K562 (cell line): ENCODE results near the gene NIPBL. TPM values are rescaled to one million over a fixed set of nuclear protein-coding genes. Genes with fewer than 3 reads are reported as not detected.

Experiments
- ATAC-seq: fragments of 200-7000 bp; cut with Tn5 transposase; 3 replicates; pipeline ENCODE4 v1.9.1; 2020; ENCODE audit warnings: moderate library complexity
- BruUV-seq: library from RNA; stranded (reverse); fragments of 400-500 nt; replicated peaks from 2 replicates; lab custom pipeline; 2021; lab: Mats Ljungman, UMichigan
- CTCF ChIA-PET: fragments of 300-600 bp; formaldehyde crosslinking; extraction: SDS; loops from one replicate; lab custom pipeline; 2021; ENCODE audit warnings: low intra/inter-chr PET ratio; lab: Yijun Ruan, JAX
- POLR2A ChIA-PET: fragments of 300-600, 350-650 bp; sonication (Branson Sonifier 250); formaldehyde crosslinking; extraction: SDS; loops from one replicate; lab custom pipeline; 2021; ENCODE audit warnings: antibody characterized with exemption, inconsistent platforms; lab: Yijun Ruan, JAX
- DNase-seq, 4 experiments: peaks; one replicate each; pipeline versions ENCODE4 v3.0.0 to v3.0.0-alpha.2; 2011 to 2018; ENCODE audit warnings: low spot score in 3 of 4, mixed read lengths in 3 of 4; ENCODE audit errors: extremely low read depth in 1 of 4
- FAIRE-seq: peaks from 2 replicates; lab custom pipeline; 2011; peaks lifted over from hg19 to GRCh38; lab: Jason Lieb, UNC
- H2AFZ ChIP-seq: 2 replicates; pipeline ENCODE4 v1.6.0; 2011; ENCODE audit warnings: low read depth, low read length, control low read depth, inconsistent platforms
- H3K27ac ChIP-seq: fragments of 200-600 bp; 3 replicates; pipeline ENCODE4 v1.8.0; 2011; ENCODE audit warnings: low read depth, mild to moderate bottlenecking, control low read depth, inconsistent platforms, low read length, moderate library complexity, mixed read lengths; ENCODE audit errors: extremely low read depth
- H3K27me3 ChIP-seq, 2 experiments: fragments of 300-600 bp in 1 of 2; 2 replicates in 1 of 2; 3 replicates in 1 of 2; pipeline versions ENCODE4 v1.6.0 to v1.8.0; 2011; ENCODE audit warnings: inconsistent platforms in 2 of 2, low read length in 2 of 2, mild to moderate bottlenecking in 1 of 2, mixed read lengths in 1 of 2, moderate library complexity in 1 of 2; ENCODE audit not compliant: control insufficient read depth in 2 of 2, insufficient read depth in 2 of 2
- H3K36me3 ChIP-seq: fragments of 300-600 bp; 3 replicates; pipeline ENCODE4 v1.8.0; 2011; ENCODE audit warnings: mild to moderate bottlenecking, low read length, inconsistent platforms; ENCODE audit not compliant: control insufficient read depth, insufficient read depth
- H3K4me1 ChIP-seq, 2 experiments: fragments of 200-600 bp in 1 of 2; replicated peaks in 1 of 2; 2 replicates in 1 of 2; 3 replicates in 1 of 2; pipeline versions ENCODE4 v1.5.1 to v1.8.0; 2011; ENCODE audit warnings: inconsistent platforms in 2 of 2, low read length in 2 of 2, mild to moderate bottlenecking in 1 of 2, mixed read lengths in 1 of 2, moderate library complexity in 1 of 2; ENCODE audit not compliant: control insufficient read depth in 2 of 2, insufficient read depth in 2 of 2
- H3K4me2 ChIP-seq: 2 replicates; pipeline ENCODE4 v1.6.1; 2011; ENCODE audit warnings: low read length, control low read depth, inconsistent platforms, mixed read lengths; ENCODE audit not compliant: insufficient read depth
- H3K4me3 ChIP-seq: fragments of 200-600 bp; sonication (generic), shearing (Covaris generic); 2 replicates; pipeline ENCODE4 v1.5.1; 2016; ENCODE audit warnings: control low read depth, inconsistent platforms
- H3K79me2 ChIP-seq: fragments of 200-600 bp; 3 replicates; pipeline ENCODE4 v1.8.0; 2011; ENCODE audit warnings: low read length, inconsistent platforms; ENCODE audit not compliant: control insufficient read depth, insufficient read depth
- H3K9ac ChIP-seq, 2 experiments: 2 replicates each; pipeline versions ENCODE4 v1.6.0 to v1.6.1; 2011; ENCODE audit warnings: low read depth in 2 of 2, low read length in 2 of 2, control low read depth in 1 of 2, inconsistent platforms in 1 of 2, mild to moderate bottlenecking in 1 of 2, mixed read lengths in 1 of 2; ENCODE audit not compliant: insufficient read depth in 1 of 2
- H3K9me1 ChIP-seq: one replicate; pipeline ENCODE4 v1.6.0; 2011; ENCODE audit warnings: inconsistent platforms, mild to moderate bottlenecking, low read length, moderate library complexity; ENCODE audit not compliant: control insufficient read depth, insufficient read depth
- H3K9me3 ChIP-seq: replicated peaks from 2 replicates; pipeline ENCODE4 v1.5.1; 2011; ENCODE audit warnings: low read depth, low read length, inconsistent platforms; ENCODE audit not compliant: control insufficient read depth, insufficient read depth
- H4K20me1 ChIP-seq: replicated peaks from 2 replicates; pipeline ENCODE4 v1.6.1; 2011; ENCODE audit warnings: low read length, inconsistent platforms, mixed read lengths; ENCODE audit not compliant: control insufficient read depth, insufficient read depth
- FOXJ3 ChIP-seq: sonication (generic); formaldehyde crosslinking; IDR thresholded peaks from 2 replicates; pipeline ENCODE4 v1.4.0; 2020; ENCODE audit warnings: mild to moderate bottlenecking, missing genetic modification reagents
- HDAC8 ChIP-seq: fragments of 450-650 bp; IDR thresholded peaks from 2 replicates; pipeline ENCODE4 v1.6.1; 2016; ENCODE audit warnings: mild to moderate bottlenecking, missing genetic modification characterization, moderate library complexity, missing compliant biosample characterization
- HSF4 ChIP-seq: fragments of 250-450 bp; sonication (Bioruptor Pico); IDR thresholded peaks from 2 replicates; pipeline ENCODE4 v2.1.2; 2022; ENCODE audit warnings: mild to moderate bottlenecking, moderate library complexity, borderline replicate concordance
- MTA2 ChIP-seq: fragments of 450-650 bp; IDR thresholded peaks from 2 replicates; pipeline ENCODE4 v1.6.1; 2016; ENCODE audit warnings: low read depth
- NCOR1 ChIP-seq: fragments of 450-650 bp; IDR thresholded peaks from 2 replicates; pipeline ENCODE4 v1.6.1; 2016; ENCODE audit warnings: mild to moderate bottlenecking, moderate library complexity
- RREB1 ChIP-seq: fragments of 250-450 bp; sonication (Bioruptor Pico); IDR thresholded peaks from 2 replicates; pipeline ENCODE4 v1.4.0; 2020
- TAF15 ChIP-seq: fragments of 200-400 bp; formaldehyde crosslinking; IDR thresholded peaks from 2 replicates; pipeline ENCODE4 v1.6.1; 2017; ENCODE audit warnings: mild to moderate bottlenecking, low read depth, low read length, moderate library complexity
- ZNF444 ChIP-seq: fragments of 250-450 bp; sonication (Bioruptor Pico); IDR thresholded peaks from 2 replicates; pipeline ENCODE4 v1.4.0; 2020; ENCODE audit warnings: mild to moderate bottlenecking, moderate library complexity
- WGBS: fragments of 100-300 bp; shearing (Covaris generic); methylation state at CpG from one replicate; pipeline ENCODE4 v1.1.6; 2016; ENCODE audit warnings: low coverage, mixed read lengths; ENCODE audit not compliant: insufficient coverage; ENCODE audit errors: missing lambda C conversion rate; 5-methylcytosine and 5-hydroxymethylcytosine counted together
- in situ Hi-C: fragments of 300-500 bp; cut with MboI; formaldehyde crosslinking; loops from 4 replicates; pipeline ENCODE4 v1.15.0; 2018; ENCODE audit warnings: inconsistent platforms, mixed read lengths
- intact Hi-C: fragments of 100-400 bp; cut with micrococcal nuclease; formaldehyde crosslinking; loops from 2 replicates; pipeline ENCODE4 v1.14.2; 2022
- polyA plus RNA-seq, 8 experiments: library from polyadenylated mRNA; depleted of rRNA in 4 of 8; stranded (reverse) in 5 of 8; unstranded in 3 of 8; fragments of >200 nt; fragmentation: Nextera tagmentation in 2 of 8; fragmentation: Illumina TruSeq in 1 of 8; extraction: Ambion mirVana in 2 of 8; extraction: Trizol in 1 of 8; gene quantifications; 2 replicates each; pipeline versions ENCODE4 v1.2.1 to v1.2.3, GENCODE V29; 2011 to 2014; ENCODE audit warnings: inconsistent platforms in 1 of 8, missing spikeins in 1 of 8
- total RNA-seq, 7 experiments: library from RNA; depleted of rRNA in 6 of 7; stranded (reverse); fragments of >200 nt in 6 of 7; fragmentation: Illumina TruSeq in 2 of 7; extraction: Trizol in 2 of 7; gene quantifications; 2 replicates each; pipeline versions ENCODE4 v1.2.1 to v1.2.3, GENCODE V29; 2011 to 2021; ENCODE audit warnings: low replicate concordance in 1 of 7
- TF ChIP-seq, protein P1 (sequence below): fragments of 250-450 bp; sonication (Bioruptor Pico); IDR thresholded peaks from 2 replicates; pipeline ENCODE4 v1.8.0; 2021; ENCODE audit warnings: borderline replicate concordance, mild to moderate bottlenecking, moderate library complexity; ENCODE audit not compliant: poor library complexity, severe bottlenecking

NIPBL gene
- total and polyA plus RNA-seq, 9 of the 15 experiments (the other 6 are each of a cell fraction or from before 2014, with no cell fraction given): 12.9 to 56.7 (median 38.9) TPM

- no peak for ATAC-seq
- no peak for DNase-seq
- Histone ChIP-seq H3K9me3 (no peaks in the 10 kb centered on the region), H3K27me3 (no peaks in the 10 kb centered on the region), H2AFZ (no peak overlapping the region), H3K36me3 (peaks cover 16% of the 10 kb centered on the region; the same call in 2 of the 3 replicates), H3K9ac (no peak overlapping the region), H4K20me1 (peaks cover 7% of the 10 kb centered on the region; the same call in 1 of the 2 replicates), H3K27ac (no peak overlapping the region), H3K9me1 (no peaks in the 10 kb centered on the region), H3K79me2 (peaks cover 69% of the 10 kb centered on the region), H3K4me3 (no peak overlapping the region), H3K4me1 (no peaks in the 10 kb centered on the region), H3K4me2 (no peak overlapping the region)
- WGBS: 60% methylated on average over 2 of the region's 2 CpGs
- in situ Hi-C loops: no loop called here
- FAIRE-seq: no peak
- BruUV-seq: no TSS peak
- intact Hi-C loops: no loop called here
- CTCF ChIA-PET: no interaction called here
- TF ChIP-seq MTA2 (no peak), HDAC8 (no peak), ZNF444 (CRISPR knock-in tag) (no peak)
- TF ChIP-seq, protein P1, sequence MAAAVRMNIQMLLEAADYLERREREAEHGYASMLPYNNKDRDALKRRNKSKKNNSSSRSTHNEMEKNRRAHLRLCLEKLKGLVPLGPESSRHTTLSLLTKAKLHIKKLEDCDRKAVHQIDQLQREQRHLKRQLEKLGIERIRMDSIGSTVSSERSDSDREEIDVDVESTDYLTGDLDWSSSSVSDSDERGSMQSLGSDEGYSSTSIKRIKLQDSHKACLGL: no peak
- POLR2A ChIA-PET: interaction anchor here (1.0 kb wide), 1 partner anchor 77 kb away, joined by 5 read pairs; no protein-coding TSS in a partner anchor
These were observed 76.5 kb downstream of the NIPBL start for GRCh38 chr5:36953043-36953442.

- no peak for DNase-seq
- no peak for ATAC-seq
- WGBS: 83% methylated on average over 3 of the region's 3 CpGs
- H3K9me1 ChIP-seq: no peaks in the 10 kb centered on the region
- BruUV-seq: no TSS peak
- H2AFZ ChIP-seq: no peak overlapping the region
- H3K4me2 ChIP-seq: no peak overlapping the region
- H3K4me3 ChIP-seq: no peak overlapping the region
- 0 out of 2 replicates have a peak, but pooled peaks cover 3% of the 10 kb centered on the region for H4K20me1 ChIP-seq
- in situ Hi-C loops (no loop called here), intact Hi-C loops (no loop called here)
- no peaks in the 10 kb centered on the region for H3K9me3 ChIP-seq
- ChIA-PET POLR2A (no interaction called here), CTCF (no interaction called here)
- H3K79me2 ChIP-seq: peaks cover 19% of the 10 kb centered on the region; the same call in 2 of the 3 replicates
- no peak overlapping the region for H3K9ac ChIP-seq
- H3K36me3 ChIP-seq: peaks cover 40% of the 10 kb centered on the region
- FAIRE-seq: no peak
- H3K4me1 ChIP-seq: no peaks in the 10 kb centered on the region
- H3K27ac ChIP-seq: no peak overlapping the region
- H3K27me3 ChIP-seq: no peaks in the 10 kb centered on the region
- TF ChIP-seq FOXJ3 (CRISPR knock-in tag) (no peak), NCOR1 (no peak), RREB1 (CRISPR knock-in tag) (no peak), HSF4 (no peak), TAF15 (no peak)
These were observed 81.5 kb downstream of the NIPBL start for GRCh38 chr5:36957953-36958537.
